ENCODE results near the gene HIPK3. TPM values are rescaled to one million over a fixed set of nuclear protein-coding genes. Genes with fewer than 3 reads are reported as not detected.

The HIPK3 gene
- total and polyA plus RNA-seq, 10 of the 15 experiments (the other 5 are each of a cell fraction or from before 2014, with no cell fraction given): 3.4 to 26.5 (median 13.6) TPM

- intact Hi-C loops (cut with micrococcal nuclease; ENCODE audit: unreplicated experiment): no loop called here
- ATAC-seq: peak; percentile 10; the same call in 2 of the 3 replicates
- FAIRE-seq: no peak
- H3K4me1 ChIP-seq (ENCODE audit: control insufficient read depth, insufficient read depth, low read length): peaks cover 4% of the 10 kb centered on the region; the same call in 1 of the 2 replicates
- peak within 1 kb of the TSS; percentile 50; the same call in 1 of the 2 replicates for H3K4me3 ChIP-seq
- in situ Hi-C loops (cut with MboI): no loop called here
- no TSS peak for BruUV-seq (replicated peaks)
- WGBS (ENCODE audit: insufficient coverage, insufficient replicate concordance, low lambda C conversion rate, missing lambda C conversion rate): 2% methylated on average over 59 of the region's 70 CpGs
- ChIA-PET SMC1A (ENCODE audit: uncharacterized antibody, unreplicated experiment) (no interaction called here), POLR2A (interaction anchor here (0.6 kb wide), 1 partner anchor 147 kb away, joined by 3 read pairs; no protein-coding TSS in a partner anchor), RAD21 (ENCODE audit: unreplicated experiment) (no interaction called here), CTCF (no interaction called here)
- no peaks in the 10 kb centered on the region; a peak in 2 of 4 replicates for H3K27me3 ChIP-seq (replicated peaks in 1 of 2; ENCODE audit: control insufficient read depth in 2 of 2, insufficient read depth in 2 of 2, low read length in 1 of 2)
- no peak for DNase-seq (ENCODE audit: low read depth, low spot score)
- peak; percentile 91 for TF ChIP-seq HDAC6 (IDR thresholded peaks at IDR 0.05; ENCODE audit: unreplicated experiment)
- TF ChIP-seq ZBTB4 (CRISPR knock-in tag; IDR thresholded peaks at IDR 0.05): no peak
- H3K36me3 ChIP-seq (ENCODE audit: control insufficient read depth in 2 of 2, insufficient read depth in 2 of 2, low read length in 1 of 2): no peaks in the 10 kb centered on the region
- H3K9me3 ChIP-seq (replicated peaks; ENCODE audit: control insufficient read depth, insufficient read depth, low read length): no peaks in the 10 kb centered on the region
- peak within 1 kb of the TSS; percentile 26 for H2AFZ ChIP-seq (ENCODE audit: control insufficient read depth, low read depth, low read length)
- no peaks in the 10 kb centered on the region; the same call in 1 of the 2 replicates for H3K79me2 ChIP-seq (ENCODE audit: control insufficient read depth, insufficient read depth, low read length)
- no peaks in the 10 kb centered on the region for H4K20me1 ChIP-seq (ENCODE audit: control insufficient read depth, insufficient read depth)
- H3K27ac ChIP-seq (ENCODE audit: control insufficient read depth, insufficient read depth): no peak within 1 kb of the TSS
- H3K9ac ChIP-seq (ENCODE audit: control insufficient read depth, insufficient read depth, low read length): no peak within 1 kb of the TSS; the same call in 1 of the 2 replicates
- H3K4me2 ChIP-seq (ENCODE audit: control insufficient read depth, insufficient read depth): peak within 1 kb of the TSS; percentile 83
Observed at GRCh38 chr11:33375688-33376311, 118.6 kb downstream of the HIPK3 start, which contains the start of gene KIAA1549L. KIAA1549L (plus strand) TSS chr11:33376108.
